ENCODE results near the gene GPR149. TPM values are rescaled to one million over a fixed set of nuclear protein-coding genes. Genes with fewer than 3 reads are reported as not detected.

The GPR149 gene
- total and polyA plus RNA-seq, 2 donors (not counting 3 experiments of a cell fraction or from before 2014, with no cell fraction given): not detected

DNA sequence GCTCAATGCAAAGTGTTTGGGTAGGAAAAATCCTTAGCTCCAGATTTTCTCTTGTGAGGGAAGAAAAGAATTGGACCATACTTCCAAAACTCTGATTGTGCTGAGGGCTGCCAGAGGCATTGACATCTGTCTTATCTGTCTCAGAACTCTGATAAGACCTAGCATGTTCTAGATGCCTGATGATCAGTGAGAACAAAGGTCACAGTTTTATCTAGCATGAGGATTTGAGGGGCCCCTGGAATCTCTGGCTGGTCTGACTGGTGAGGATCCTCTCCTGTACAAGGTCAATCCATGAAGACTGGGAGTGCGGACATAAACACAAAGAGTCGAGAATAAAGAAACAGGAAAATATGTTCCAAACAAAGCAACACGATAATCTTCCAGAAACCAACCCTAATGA lies 40.1 kb downstream of the GPR149 start:
- H3K4me1 ChIP-seq (ENCODE audit: control insufficient read depth, extremely low read depth, insufficient read depth, low read length): no peaks in the 10 kb centered on the region
- BruUV-seq (replicated peaks): no TSS peak
- H3K27me3 ChIP-seq (ENCODE audit: control insufficient read depth in 2 of 2, insufficient read depth in 2 of 2, low read length in 2 of 2): no peaks in the 10 kb centered on the region
- POLR2A ChIA-PET: no interaction called here
- FAIRE-seq (no peak), DNase-seq (ENCODE audit: low read depth, low spot score) (no peak)
- no peaks in the 10 kb centered on the region for H3K36me3 ChIP-seq (ENCODE audit: control insufficient read depth in 2 of 2, extremely low read depth in 1 of 2, insufficient read depth in 2 of 2, low read length in 2 of 2)
- H3K79me2 ChIP-seq (ENCODE audit: control insufficient read depth, insufficient read depth, low read length): no peaks in the 10 kb centered on the region
- dilution Hi-C loops (cut with MboI; ENCODE audit: extremely low pct_ligation_motif_present, low sequenced_read_pairs): no loop called here
- no peaks in the 10 kb centered on the region for H3K9me3 ChIP-seq (replicated peaks; ENCODE audit: control insufficient read depth, insufficient read depth, low read length)
- no peak overlapping the region for H2AFZ ChIP-seq (ENCODE audit: low read depth, low read length)
- H3K9me1 ChIP-seq (replicated peaks; ENCODE audit: control insufficient read depth, extremely low read depth, insufficient read depth, low read length): no peaks in the 10 kb centered on the region
- TF ChIP-seq, protein P1, sequence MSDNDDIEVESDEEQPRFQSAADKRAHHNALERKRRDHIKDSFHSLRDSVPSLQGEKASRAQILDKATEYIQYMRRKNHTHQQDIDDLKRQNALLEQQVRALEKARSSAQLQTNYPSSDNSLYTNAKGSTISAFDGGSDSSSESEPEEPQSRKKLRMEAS (IDR thresholded peaks at IDR 0.05; ENCODE audit: insufficient read depth, insufficient read length): no peak
- no peak for TF ChIP-seq POLR2AphosphoS5 (IDR thresholded peaks at IDR 0.05; ENCODE audit: insufficient read depth, low read depth, low read length)
- no peak for TF ChIP-seq MYC (IDR thresholded peaks at IDR 0.05; ENCODE audit: low read depth, low read length)
- TF ChIP-seq GATA2 (IDR thresholded peaks at IDR 0.05; ENCODE audit: insufficient read depth, insufficient read length, low read depth, low read length): no peak
- TF ChIP-seq FOS (IDR thresholded peaks at IDR 0.05; ENCODE audit: borderline replicate concordance, insufficient read depth, low read length): no peak
- no peak overlapping the region for H3K4me3 ChIP-seq (replicated peaks in 1 of 3; ENCODE audit: insufficient read depth in 1 of 3, low read depth in 1 of 3, low read length in 3 of 3)
- CTCF ChIA-PET: no interaction called here
- intact Hi-C loops (cut with micrococcal nuclease): no loop called here
- H3K4me2 ChIP-seq (ENCODE audit: insufficient read depth, low read length): no peak overlapping the region
- H4K20me1 ChIP-seq (replicated peaks; ENCODE audit: control insufficient read depth, extremely low read depth, insufficient read depth, low read length): no peaks in the 10 kb centered on the region
- H3K9ac ChIP-seq (replicated peaks; ENCODE audit: extremely low read depth, insufficient read depth, low read length): no peak overlapping the region
- H3K27ac ChIP-seq (ENCODE audit: insufficient read depth, low read depth, low read length): no peak overlapping the region

DNA sequence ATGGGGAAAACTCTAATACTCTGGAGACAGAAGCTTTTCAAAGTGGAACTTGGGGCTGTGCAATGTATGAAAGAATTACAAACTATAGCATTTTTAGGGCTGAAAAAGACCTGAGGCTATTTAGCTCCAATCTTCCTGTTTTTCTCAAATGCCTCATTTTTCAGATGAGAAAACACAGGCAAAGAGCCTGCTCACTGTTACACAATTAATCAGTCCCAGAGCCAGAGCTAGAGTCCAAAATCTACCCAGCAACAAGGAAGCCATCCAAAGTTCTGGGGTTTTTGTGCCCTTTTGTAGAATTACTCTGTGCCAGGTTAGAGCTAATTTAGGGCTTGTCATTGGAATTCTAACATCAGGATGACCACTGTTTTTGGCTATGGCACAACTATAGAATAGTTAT lies 45.5 kb downstream of the GPR149 start:
- CTCF ChIA-PET: interaction anchor here (1.0 kb wide), 1 partner anchor 9 kb away, joined by 3 read pairs; no protein-coding TSS in a partner anchor
- POLR2A ChIA-PET: no interaction called here
- Histone ChIP-seq H3K9me1 (replicated peaks; ENCODE audit: control insufficient read depth, extremely low read depth, insufficient read depth, low read length) (no peaks in the 10 kb centered on the region), H3K27ac (ENCODE audit: insufficient read depth, low read depth, low read length) (no peak overlapping the region), H3K4me2 (ENCODE audit: insufficient read depth, low read length) (no peak overlapping the region), H3K27me3 (ENCODE audit: control insufficient read depth in 2 of 2, insufficient read depth in 2 of 2, low read length in 2 of 2) (no peaks in the 10 kb centered on the region), H4K20me1 (replicated peaks; ENCODE audit: control insufficient read depth, extremely low read depth, insufficient read depth, low read length) (no peaks in the 10 kb centered on the region), H3K36me3 (ENCODE audit: control insufficient read depth in 2 of 2, extremely low read depth in 1 of 2, insufficient read depth in 2 of 2, low read length in 2 of 2) (no peaks in the 10 kb centered on the region), H3K4me1 (ENCODE audit: control insufficient read depth, extremely low read depth, insufficient read depth, low read length) (no peaks in the 10 kb centered on the region), H3K9me3 (replicated peaks; ENCODE audit: control insufficient read depth, insufficient read depth, low read length) (no peaks in the 10 kb centered on the region), H2AFZ (ENCODE audit: low read depth, low read length) (no peak overlapping the region), H3K9ac (replicated peaks; ENCODE audit: extremely low read depth, insufficient read depth, low read length) (no peak overlapping the region), H3K4me3 (replicated peaks in 1 of 3; ENCODE audit: insufficient read depth in 1 of 3, low read depth in 1 of 3, low read length in 3 of 3) (no peak overlapping the region), H3K79me2 (ENCODE audit: control insufficient read depth, insufficient read depth, low read length) (no peaks in the 10 kb centered on the region)
- dilution Hi-C loops (cut with MboI; ENCODE audit: extremely low pct_ligation_motif_present, low sequenced_read_pairs) (no loop called here), intact Hi-C loops (cut with micrococcal nuclease) (no loop called here)
- DNase-seq (ENCODE audit: low read depth, low spot score): no peak
- no TSS peak for BruUV-seq (replicated peaks)
- no peak for FAIRE-seq
- TF ChIP-seq MYC (IDR thresholded peaks at IDR 0.05; ENCODE audit: low read depth, low read length): no peak
